ENCODE data around the gene NDUFB3. TPM values are rescaled to one million over a fixed set of nuclear protein-coding genes. Genes with fewer than 3 reads are reported as not detected.
"Not testable (repeated sequence)": the region's sequence is repeated elsewhere in the genome, so short reads cannot be mapped to it uniquely, and the experiment has no call there.

Gene NDUFB3
- total RNA-seq, result 87.0 and 93.9 TPM in 2 replicates
- polyA plus RNA-seq (2012), result 121 TPM

GRCh38 chr2:201071479-201072200, at the start of gene NDUFB3, which contains the start of gene HYCC2:
NDUFB3 (plus strand) TSS chr2:201072001; CDS start chr2:201078883, 6,882 bp downstream.
HYCC2 (minus strand) TSS chr2:201071671; CDS start chr2:201024009, 47,662 bp downstream.
- DNase-seq (ENCODE audit: low read depth), result peak; percentile 94

GRCh38 chr2:201024518-201024917, 47.3 kb upstream of the NDUFB3 start:
- DNase-seq (ENCODE audit: low read depth), result no peak

GRCh38 chr2:201034355-201034754, 37.4 kb upstream of the NDUFB3 start:
- DNase-seq (ENCODE audit: low read depth), result not testable (repeated sequence)

- DNase-seq (ENCODE audit: low read depth), result not testable (repeated sequence)
These were observed 33.4 kb upstream of the NDUFB3 start for GRCh38 chr2:201038361-201038760.

GRCh38 chr2:201038855-201039254, 32.9 kb upstream of the NDUFB3 start:
- DNase-seq (ENCODE audit: low read depth), result no peak

- no peak for DNase-seq (ENCODE audit: low read depth)
These were observed 30.8 kb upstream of the NDUFB3 start for GRCh38 chr2:201040867-201041628.

GRCh38 chr2:201042451-201042850, 29.4 kb upstream of the NDUFB3 start:
- DNase-seq (ENCODE audit: low read depth), result not testable (repeated sequence)

GRCh38 chr2:201043050-201043449, 28.8 kb upstream of the NDUFB3 start:
- DNase-seq (ENCODE audit: low read depth), result not testable (repeated sequence)

- DNase-seq (ENCODE audit: low read depth), result no peak
These were observed 24.9 kb upstream of the NDUFB3 start for GRCh38 chr2:201046881-201047280.

- no peak for DNase-seq (ENCODE audit: low read depth)
These were observed 22.3 kb upstream of the NDUFB3 start for GRCh38 chr2:201049455-201049854.

- DNase-seq (ENCODE audit: low read depth), result peak; percentile 46
These were observed 14.7 kb upstream of the NDUFB3 start for GRCh38 chr2:201057087-201057521.

- peak; percentile 3 for DNase-seq (ENCODE audit: low read depth)
These were observed 14.0 kb upstream of the NDUFB3 start for GRCh38 chr2:201057715-201058248.

- no peak for DNase-seq (ENCODE audit: low read depth)
These were observed 12.9 kb upstream of the NDUFB3 start for GRCh38 chr2:201058914-201059313.

- DNase-seq (ENCODE audit: low read depth), result no peak
These were observed 11.6 kb upstream of the NDUFB3 start for GRCh38 chr2:201059961-201060755.

- not testable (repeated sequence) for DNase-seq (ENCODE audit: low read depth)
These were observed 8.3 kb upstream of the NDUFB3 start for GRCh38 chr2:201063516-201063915.

GRCh38 chr2:201064797-201065329, 6.9 kb upstream of the NDUFB3 start:
- no peak for DNase-seq (ENCODE audit: low read depth)

- DNase-seq (ENCODE audit: low read depth), result peak; percentile 10
These were observed 788 bp upstream of the NDUFB3 start for GRCh38 chr2:201070948-201071478.

- DNase-seq (ENCODE audit: low read depth), result no peak
These were observed 365 bp downstream of the NDUFB3 start for GRCh38 chr2:201072201-201072530.

- DNase-seq (ENCODE audit: low read depth), result no peak
These were observed 1.3 kb downstream of the NDUFB3 start for GRCh38 chr2:201073071-201073470.

- no peak for DNase-seq (ENCODE audit: low read depth)
These were observed 3.2 kb downstream of the NDUFB3 start for GRCh38 chr2:201074996-201075395.

GRCh38 chr2:201084863-201085262, 13.1 kb downstream of the NDUFB3 start:
- no peak for DNase-seq (ENCODE audit: low read depth)

All from myocyte (in vitro differentiated cells).